HepG2 (cell line): ENCODE measurements around the gene TMEM107. TPM values are rescaled to one million over a fixed set of nuclear protein-coding genes. Genes with fewer than 3 reads are reported as not detected.

Experiments used
- ARNT2 ChIP-seq: sonication (generic); formaldehyde crosslinking; IDR thresholded peaks from 2 replicates; pipeline ENCODE4 v1.8.0; 2022; ENCODE audit warnings: mild to moderate bottlenecking, low read depth, missing genetic modification reagents, moderate library complexity
- GTF3A ChIP-seq: sonication (generic); formaldehyde crosslinking; conservative IDR thresholded peaks from 2 replicates; pipeline ENCODE4 v1.4.0; 2020; ENCODE audit warnings: mild to moderate bottlenecking, missing genetic modification reagents
- HMGA1 ChIP-seq: sonication (generic); formaldehyde crosslinking; conservative IDR thresholded peaks from 2 replicates; pipeline ENCODE4 v1.4.0; 2020; ENCODE audit warnings: missing genetic modification reagents
- LRRFIP1 ChIP-seq: sonication (generic); formaldehyde crosslinking; conservative IDR thresholded peaks from 2 replicates; pipeline ENCODE4 v1.4.0; 2020; ENCODE audit warnings: missing genetic modification reagents
- MAFG ChIP-seq: sonication (generic); formaldehyde crosslinking; IDR thresholded peaks from 2 replicates; pipeline ENCODE4 v1.5.1; 2020; ENCODE audit warnings: mild to moderate bottlenecking, missing genetic modification reagents
- MED13 ChIP-seq: sonication (generic); formaldehyde crosslinking; IDR thresholded peaks from 2 replicates; pipeline ENCODE4 v1.5.0; 2020; ENCODE audit warnings: missing genetic modification reagents
- NFKB2 ChIP-seq: sonication (generic); formaldehyde crosslinking; IDR thresholded peaks from 2 replicates; pipeline ENCODE4 v1.4.0; 2020; ENCODE audit warnings: missing genetic modification reagents, borderline replicate concordance
- PRMT3 ChIP-seq: sonication (generic); formaldehyde crosslinking; IDR thresholded peaks from 2 replicates; pipeline ENCODE4 v1.8.1; 2022; ENCODE audit warnings: low read depth, mild to moderate bottlenecking, moderate library complexity, missing genetic modification reagents, borderline replicate concordance
- RARA ChIP-seq: IDR thresholded peaks from 2 replicates; pipeline ENCODE4 v1.6.1; 2016; ENCODE audit warnings: missing genetic modification reagents, missing compliant biosample characterization
- SIX4 ChIP-seq: sonication (generic); formaldehyde crosslinking; IDR thresholded peaks from 2 replicates; pipeline ENCODE4 v1.4.0; 2020; ENCODE audit warnings: missing genetic modification reagents
- TSC22D2 ChIP-seq: sonication (generic); formaldehyde crosslinking; IDR thresholded peaks from 2 replicates; pipeline ENCODE4 v1.5.1; 2020; ENCODE audit warnings: missing genetic modification reagents, mild to moderate bottlenecking, borderline replicate concordance
- ZHX2 ChIP-seq, 2 experiments: sonication (generic) in 1 of 2; formaldehyde crosslinking in 1 of 2; IDR thresholded peaks; 2 replicates each; pipeline versions ENCODE4 v1.6.1 to v1.9.0; 2014 to 2022; ENCODE audit warnings: antibody characterized with exemption in 1 of 2, borderline replicate concordance in 1 of 2, inconsistent platforms in 1 of 2, low read depth in 1 of 2, missing genetic modification reagents in 1 of 2
- ZNF232 ChIP-seq: sonication (generic); formaldehyde crosslinking; IDR thresholded peaks from 2 replicates; pipeline ENCODE4 v1.4.0; 2020; ENCODE audit warnings: missing genetic modification reagents, borderline replicate concordance
- ZNF264 ChIP-seq: sonication (generic); formaldehyde crosslinking; IDR thresholded peaks from 2 replicates; pipeline ENCODE4 v1.4.0; 2020; ENCODE audit warnings: missing genetic modification reagents
- ZNF598 ChIP-seq: sonication (generic); formaldehyde crosslinking; IDR thresholded peaks from 2 replicates; pipeline ENCODE4 v1.5.1; 2020; ENCODE audit warnings: mild to moderate bottlenecking, missing genetic modification reagents, borderline replicate concordance
- ZNF619 ChIP-seq: sonication (generic); formaldehyde crosslinking; IDR thresholded peaks from 2 replicates; pipeline ENCODE4 v1.4.0; 2020; ENCODE audit warnings: mild to moderate bottlenecking, missing genetic modification reagents
- ZNF629 ChIP-seq: sonication (generic); formaldehyde crosslinking; conservative IDR thresholded peaks from 2 replicates; pipeline ENCODE4 v1.5.0; 2020; ENCODE audit warnings: missing genetic modification reagents
- ZNF720 ChIP-seq: sonication (generic); formaldehyde crosslinking; IDR thresholded peaks from 2 replicates; pipeline ENCODE4 v1.4.0; 2020; ENCODE audit warnings: missing genetic modification reagents
- ZNF724P ChIP-seq: sonication (generic); formaldehyde crosslinking; IDR thresholded peaks from 2 replicates; pipeline ENCODE4 v1.8.0; 2022; ENCODE audit warnings: missing genetic modification reagents, borderline replicate concordance
- ZNF775 ChIP-seq: sonication (generic); formaldehyde crosslinking; IDR thresholded peaks from 2 replicates; pipeline ENCODE4 v1.4.0; 2020; ENCODE audit warnings: missing genetic modification reagents, mild to moderate bottlenecking, moderate library complexity, borderline replicate concordance
- ZNF776 ChIP-seq: sonication (generic); formaldehyde crosslinking; IDR thresholded peaks from 2 replicates; pipeline ENCODE4 v1.4.0; 2020; ENCODE audit warnings: mild to moderate bottlenecking, missing genetic modification reagents
- ZSCAN9 ChIP-seq: IDR thresholded peaks from 2 replicates; pipeline ENCODE4 v1.6.1; 2016; ENCODE audit warnings: borderline replicate concordance
- polyA plus RNA-seq, 8 experiments: library from polyadenylated mRNA; depleted of rRNA in 3 of 8; stranded (reverse) in 7 of 8; unstranded in 1 of 8; fragments of >200 nt; fragmentation: Illumina TruSeq in 4 of 8; extraction: Trizol in 4 of 8; gene quantifications; 2 replicates each; pipeline versions ENCODE4 v1.2.1 to v1.2.3, GENCODE V29; 2011 to 2016; ENCODE audit warnings: low read depth in 4 of 8, missing spikeins in 1 of 8, mixed read lengths in 1 of 8; ENCODE audit not compliant: insufficient read depth in 1 of 8
- total RNA-seq, 5 experiments: library from RNA; depleted of rRNA; stranded (reverse); fragments of >200 nt; fragmentation: Illumina TruSeq; extraction: Trizol; gene quantifications; 2 replicates each; pipeline ENCODE4 v1.2.3, GENCODE V29; 2016; ENCODE audit warnings: low read depth in 1 of 5

TMEM107 gene
- total and polyA plus RNA-seq, 2 of the 13 experiments (the other 11 are each of a cell fraction or from before 2014, with no cell fraction given), result 7.2 to 15.3 TPM

GRCh38 chr17:8221663-8222379 lies 45.6 kb upstream of the TMEM107 start (continued):
- TF ChIP-seq LRRFIP1 (CRISPR knock-in tag) (no peak), MED13 (CRISPR knock-in tag) (no peak; the same call in 1 of the 2 replicates), HMGA1 (no peak), ZNF598 (CRISPR knock-in tag) (no peak), ZNF776 (CRISPR knock-in tag) (no peak), RARA (CRISPR knock-in tag) (peak; percentile 9; the same call in 1 of the 2 replicates), ZNF775 (no peak), ZNF264 (CRISPR knock-in tag) (peak; percentile 31; the same call in 1 of the 2 replicates), ZNF629 (peak; percentile 56; the same call in 1 of the 2 replicates), PRMT3 (no peak), ARNT2 (CRISPR knock-in tag) (no peak), MAFG (CRISPR knock-in tag) (no peak), ZSCAN9 (no peak), TSC22D2 (CRISPR knock-in tag) (peak; percentile 38; the same call in 1 of the 2 replicates), SIX4 (CRISPR knock-in tag) (no peak), ZNF720 (CRISPR knock-in tag) (no peak), ZHX2 (IDR thresholded peaks at IDR 0.05; ENCODE audit: low read depth) (no peak), ZHX2 (CRISPR knock-in tag; IDR thresholded peaks at IDR 0.05; ENCODE audit: borderline replicate concordance) (no peak), ZNF724P (CRISPR knock-in tag) (no peak), NFKB2 (CRISPR knock-in tag) (peak; percentile 73; the same call in 1 of the 2 replicates), ZNF619 (CRISPR knock-in tag) (no peak), GTF3A (CRISPR knock-in tag) (no peak), ZNF232 (no peak)
